ENCODE data around the gene TIRAP. TPM values are rescaled to one million over a fixed set of nuclear protein-coding genes. Genes with fewer than 3 reads are reported as not detected.

Gene TIRAP
- total RNA-seq, 1 experiment from 2014 or later: 5.6 TPM

DNA sequence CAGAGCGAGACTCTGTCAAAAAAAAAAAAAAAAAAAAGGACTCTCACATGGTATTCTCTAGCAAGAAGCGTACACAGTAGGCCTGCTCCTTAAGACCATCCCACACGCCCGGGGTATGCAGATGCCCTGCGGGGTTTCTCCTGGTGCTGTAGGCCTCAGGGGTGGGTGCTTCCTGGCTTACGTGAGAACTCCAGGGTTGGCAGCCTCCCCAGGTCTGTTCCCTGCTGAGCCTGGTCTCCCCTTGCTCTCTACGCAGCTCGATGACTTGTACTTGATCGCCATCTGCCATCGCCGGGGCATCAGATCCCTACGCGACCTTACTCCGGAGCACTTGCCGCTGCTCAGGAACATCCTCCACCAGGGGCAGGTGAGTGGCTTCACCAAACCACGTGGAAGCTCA, 60.2 kb downstream of the TIRAP start (continued):
- TF ChIP-seq, protein P1, sequence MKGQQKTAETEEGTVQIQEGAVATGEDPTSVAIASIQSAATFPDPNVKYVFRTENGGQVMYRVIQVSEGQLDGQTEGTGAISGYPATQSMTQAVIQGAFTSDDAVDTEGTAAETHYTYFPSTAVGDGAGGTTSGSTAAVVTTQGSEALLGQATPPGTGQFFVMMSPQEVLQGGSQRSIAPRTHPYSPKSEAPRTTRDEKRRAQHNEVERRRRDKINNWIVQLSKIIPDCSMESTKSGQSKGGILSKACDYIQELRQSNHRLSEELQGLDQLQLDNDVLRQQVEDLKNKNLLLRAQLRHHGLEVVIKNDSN (CRISPR knock-in tag; IDR thresholded peaks at IDR 0.05): no peak
- TF ChIP-seq, protein P2, sequence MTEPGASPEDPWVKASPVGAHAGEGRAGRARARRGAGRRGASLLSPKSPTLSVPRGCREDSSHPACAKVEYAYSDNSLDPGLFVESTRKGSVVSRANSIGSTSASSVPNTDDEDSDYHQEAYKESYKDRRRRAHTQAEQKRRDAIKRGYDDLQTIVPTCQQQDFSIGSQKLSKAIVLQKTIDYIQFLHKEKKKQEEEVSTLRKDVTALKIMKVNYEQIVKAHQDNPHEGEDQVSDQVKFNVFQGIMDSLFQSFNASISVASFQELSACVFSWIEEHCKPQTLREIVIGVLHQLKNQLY (CRISPR knock-in tag; IDR thresholded peaks at IDR 0.05): no peak

Other genes with a start within 250 kb of the TIRAP start
- 33.0 to 34.1 TPM (median 33.3 TPM) in 3 replicates for gene CDON, start 220.2 kb upstream of the TIRAP start, total RNA-seq (2021)
- 43.8 to 46.6 TPM (median 45.0 TPM) in 3 replicates for gene RPUSD4, start 71.4 kb upstream of the TIRAP start, total RNA-seq (2021)
- 33.1 to 35.3 TPM (median 33.2 TPM) in 3 replicates for gene FAM118B, start 71.3 kb upstream of the TIRAP start, total RNA-seq (2021)
- 59.7 to 64.7 TPM (median 62.2 TPM) in 3 replicates for gene SRPRA, start 14.2 kb upstream of the TIRAP start, total RNA-seq (2021)
- gene FOXRED1, start 13.9 kb upstream of the TIRAP start, total RNA-seq (2021): 59.4 to 64.4 TPM (median 61.9 TPM) in 3 replicates
- 26.2 to 30.9 TPM (median 29.4 TPM) in 3 replicates for gene DCPS, start 21.0 kb downstream of the TIRAP start, total RNA-seq (2021)
- gene ST3GAL4, start 72.6 kb downstream of the TIRAP start, total RNA-seq (2021): 12.8 to 17.3 TPM (median 14.3 TPM) in 3 replicates

Measured in WTC11 (cell line).